GM15510 (cell line): ENCODE data around the gene VILL.

ENCODE experiments used
- POLR2A ChIP-seq: IDR thresholded peaks from 3 replicates; pipeline ENCODE4 v1.6.1; 2011; ENCODE audit warnings: borderline replicate concordance; ENCODE audit not compliant: insufficient read length; ENCODE audit errors: extremely low read depth

Gene VILL

DNA sequence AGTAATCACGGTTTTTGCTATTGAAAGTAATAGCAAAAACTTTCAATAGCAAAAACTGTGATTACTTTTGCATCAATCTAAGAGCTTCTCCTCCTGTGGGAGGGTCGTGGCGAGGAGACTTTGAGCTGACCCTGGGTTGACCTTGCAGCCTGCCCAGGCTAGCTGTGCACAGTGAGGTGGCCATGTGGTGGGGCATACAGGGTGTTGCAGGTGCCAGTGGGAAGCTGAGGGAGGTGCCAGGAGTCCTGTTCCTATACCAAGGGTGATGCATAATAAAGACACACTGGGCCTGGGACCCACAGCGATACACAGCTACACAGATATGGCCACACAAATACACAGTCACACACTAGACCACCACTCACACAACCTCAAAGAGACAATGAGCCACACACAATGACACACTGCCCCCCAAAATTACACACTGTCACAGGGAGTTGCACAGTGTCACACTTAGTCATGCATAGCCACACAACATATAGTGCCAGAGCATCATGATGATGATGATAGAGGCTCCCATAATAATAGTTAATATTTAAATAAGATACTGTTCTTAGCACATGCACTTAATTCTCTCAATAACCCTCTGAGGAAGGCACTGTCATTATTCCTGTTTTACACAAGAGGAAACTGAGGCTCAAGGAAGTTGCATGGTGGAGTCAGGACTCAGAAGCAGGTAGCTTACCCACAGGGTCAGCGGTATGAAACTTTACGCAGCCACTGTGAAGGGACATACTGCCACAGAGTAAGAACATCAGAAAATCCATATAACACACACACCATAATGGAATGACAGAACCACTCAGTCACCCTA is 32.5 kb downstream of the VILL start:
- no peak for TF ChIP-seq POLR2A

DNA sequence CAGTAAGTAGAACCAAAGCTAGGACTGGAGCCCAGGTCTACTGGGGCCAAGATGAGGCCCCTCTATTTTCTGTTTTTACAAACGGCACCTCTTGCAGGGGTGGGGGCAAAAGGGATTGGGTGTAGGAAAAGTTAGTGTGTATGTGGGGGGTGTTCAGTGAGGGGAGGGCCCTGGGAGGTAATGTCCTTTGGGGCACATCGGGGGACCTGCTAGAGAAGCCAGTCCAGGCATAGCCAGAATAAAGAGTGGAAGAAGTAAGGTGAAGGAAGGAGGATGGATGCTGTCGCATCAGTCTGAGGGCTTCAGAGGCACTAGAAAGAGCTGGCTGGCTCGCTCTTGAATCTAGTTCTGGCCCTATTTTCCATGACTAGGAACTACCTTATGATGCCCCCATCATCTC is 36.3 kb downstream of the VILL start:
- TF ChIP-seq POLR2A: no peak

DNA sequence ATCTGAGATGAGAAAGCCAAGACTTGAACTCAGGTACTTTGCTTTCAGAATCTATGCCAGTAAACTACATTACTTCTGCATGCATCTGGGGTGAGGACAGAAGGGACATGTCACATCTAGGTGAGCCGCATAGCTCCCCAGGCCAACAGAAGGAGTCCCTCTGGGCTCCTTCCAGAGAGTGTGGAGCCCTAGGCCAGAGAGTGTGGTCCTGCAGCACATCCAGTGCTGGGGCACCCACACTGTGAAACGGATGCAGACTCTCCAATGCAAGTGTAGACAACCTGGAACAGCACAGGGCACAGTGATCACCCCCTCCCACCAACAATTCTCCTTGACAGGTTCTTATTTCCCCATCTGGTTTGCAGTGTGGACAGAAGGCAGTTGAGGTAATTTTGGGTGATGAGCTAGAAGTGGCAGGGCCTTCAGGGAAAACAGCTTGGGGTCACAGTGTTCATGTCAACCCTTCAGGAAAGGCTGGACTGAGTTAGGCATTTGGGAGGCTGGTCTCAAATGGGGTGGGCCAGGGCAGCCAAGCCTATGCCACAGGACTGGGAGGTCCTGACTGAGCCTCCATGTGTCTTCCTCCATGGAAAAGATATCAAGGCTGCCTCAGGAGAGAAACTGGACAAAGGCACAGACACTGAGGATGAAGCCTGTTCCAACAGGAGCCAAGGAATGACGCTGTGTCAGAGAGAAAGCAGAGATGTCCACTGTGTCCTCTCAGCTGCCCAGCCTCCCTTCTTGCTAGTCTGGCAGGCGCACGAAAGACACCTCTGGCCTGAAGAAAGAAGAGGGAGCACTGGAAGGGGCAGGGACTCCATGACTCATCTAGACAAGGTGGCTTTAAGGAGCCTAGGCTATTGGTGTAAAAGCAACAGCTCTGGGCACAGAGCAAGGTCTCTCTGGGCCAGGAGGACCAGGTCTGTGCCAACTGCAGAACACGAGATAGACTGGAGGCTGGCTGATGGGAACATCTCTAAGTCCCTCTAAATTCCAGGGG is 37.2 kb downstream of the VILL start:
- no peak for TF ChIP-seq POLR2A

DNA sequence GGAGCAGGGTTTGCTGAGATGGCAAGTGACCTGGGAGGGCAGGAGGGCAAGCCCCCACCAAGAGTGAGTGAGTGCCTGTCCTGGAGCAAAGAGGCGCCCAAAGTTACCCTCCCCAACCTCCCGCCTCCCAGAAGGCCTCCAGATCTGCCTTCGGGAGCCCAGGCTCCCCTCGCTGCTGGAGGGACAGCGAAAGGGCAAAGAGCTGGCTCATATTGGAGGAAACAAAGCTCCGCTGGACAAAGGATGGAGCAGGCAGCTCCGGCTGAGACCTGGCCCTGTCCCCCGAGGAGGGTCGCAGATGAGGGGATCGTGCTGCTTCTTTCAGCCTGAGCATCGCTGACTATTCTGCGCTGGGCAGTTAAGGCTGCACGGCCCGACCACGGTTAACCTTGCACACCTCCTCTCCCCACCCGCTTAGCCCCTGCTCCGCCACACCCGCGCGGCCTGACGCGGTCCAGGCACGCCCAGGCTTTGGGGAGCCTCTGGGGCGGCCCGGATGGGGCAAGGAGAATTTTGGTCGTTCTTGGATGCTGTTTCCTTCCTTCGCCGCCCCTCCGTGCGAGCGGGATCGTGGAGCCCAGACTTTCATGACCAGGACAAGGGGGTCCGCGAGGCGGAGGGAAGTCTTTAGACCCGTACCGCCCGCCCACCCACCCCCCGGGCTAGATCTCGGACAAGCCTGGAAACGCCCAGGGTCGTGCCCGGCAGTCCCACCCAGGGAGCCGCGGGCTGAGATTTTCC is 38.2 kb downstream of the VILL start:
- no peak for TF ChIP-seq POLR2A

DNA sequence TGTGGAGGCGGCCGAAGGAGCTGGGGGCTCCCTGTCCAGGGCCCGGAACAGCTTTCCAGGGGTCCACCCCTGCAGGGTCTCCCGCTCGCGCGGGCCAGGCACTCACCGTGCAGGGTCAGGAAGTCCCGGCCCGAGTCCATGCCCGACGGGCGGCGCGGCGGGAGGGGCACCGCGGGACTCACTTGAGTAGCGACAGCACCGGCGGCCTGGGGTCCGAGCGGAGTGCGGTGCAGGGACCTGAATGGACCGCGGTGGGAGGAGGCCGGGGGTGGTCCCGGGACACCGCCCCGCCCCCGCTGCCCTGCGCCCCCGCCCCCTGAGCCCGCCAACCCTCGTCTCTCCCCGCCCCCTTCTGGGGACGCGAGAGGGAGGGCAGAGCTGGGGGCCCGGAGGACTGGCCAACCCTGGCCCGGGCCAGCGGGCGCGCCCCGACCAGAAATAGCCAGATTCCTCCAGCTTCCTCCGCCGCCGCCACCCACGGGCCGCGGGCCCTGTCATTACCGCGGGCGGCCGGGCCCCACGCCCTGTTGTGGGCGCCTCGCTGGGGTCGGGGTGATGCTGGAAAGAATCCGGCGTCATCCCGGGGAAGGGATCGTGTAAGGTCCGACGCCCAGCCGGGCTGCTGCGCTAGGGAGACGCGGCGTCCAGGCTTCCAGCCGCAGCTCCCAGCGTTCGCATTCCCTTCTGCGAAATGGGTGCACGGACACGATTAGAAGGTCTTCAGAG is 39.0 kb downstream of the VILL start, which contains the start of gene PLCD1:
Gene PLCD1 (minus strand): TSS at position 243 of the 726 bp plus-strand sequence. CDS start 103 bp downstream, at position 140.
- no peak for TF ChIP-seq POLR2A

DNA sequence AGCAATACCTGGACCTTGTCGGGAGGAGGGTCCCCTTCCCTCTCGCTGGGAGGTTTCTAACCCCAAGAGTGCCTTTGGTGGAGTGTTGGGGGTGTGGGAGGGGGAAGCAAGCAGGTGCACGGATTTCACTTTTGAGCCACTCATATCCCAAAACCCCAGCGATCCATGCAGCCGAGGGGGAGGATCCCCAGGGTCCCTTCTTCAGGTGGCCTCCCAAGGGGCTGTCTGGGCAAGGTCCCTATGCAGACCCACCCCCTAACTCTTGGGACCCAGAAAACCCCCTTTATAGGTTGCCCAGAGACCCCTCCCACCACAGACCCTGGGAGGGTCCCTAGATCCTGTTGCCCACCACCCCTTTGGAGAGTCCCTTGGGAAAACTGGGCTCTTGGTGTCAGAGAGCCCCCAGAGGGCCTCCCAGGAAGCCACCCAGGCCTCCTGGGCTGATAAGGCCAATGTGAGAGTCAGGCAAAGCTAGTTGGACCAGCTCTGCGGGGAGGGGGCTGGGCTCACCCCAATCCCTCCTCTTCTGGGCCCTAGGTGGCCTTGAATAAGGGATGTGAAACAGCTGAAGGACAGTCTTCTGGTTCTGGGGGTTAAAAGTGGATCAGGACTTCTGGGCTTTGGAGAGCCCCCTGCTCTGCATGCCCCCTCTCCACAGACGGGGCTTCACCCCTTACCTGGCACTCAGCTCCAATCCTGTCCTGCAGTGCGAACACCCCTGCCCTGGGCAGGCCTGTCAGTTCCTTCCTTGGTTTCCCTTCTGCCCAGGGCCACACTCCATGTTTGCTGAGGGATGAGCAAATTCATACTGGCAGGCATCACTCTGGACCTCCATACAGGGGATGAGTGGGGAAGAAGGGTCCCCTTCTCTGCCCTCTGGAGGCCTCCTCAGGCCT is 39.8 kb downstream of the VILL start:
- TF ChIP-seq POLR2A: no peak

DNA sequence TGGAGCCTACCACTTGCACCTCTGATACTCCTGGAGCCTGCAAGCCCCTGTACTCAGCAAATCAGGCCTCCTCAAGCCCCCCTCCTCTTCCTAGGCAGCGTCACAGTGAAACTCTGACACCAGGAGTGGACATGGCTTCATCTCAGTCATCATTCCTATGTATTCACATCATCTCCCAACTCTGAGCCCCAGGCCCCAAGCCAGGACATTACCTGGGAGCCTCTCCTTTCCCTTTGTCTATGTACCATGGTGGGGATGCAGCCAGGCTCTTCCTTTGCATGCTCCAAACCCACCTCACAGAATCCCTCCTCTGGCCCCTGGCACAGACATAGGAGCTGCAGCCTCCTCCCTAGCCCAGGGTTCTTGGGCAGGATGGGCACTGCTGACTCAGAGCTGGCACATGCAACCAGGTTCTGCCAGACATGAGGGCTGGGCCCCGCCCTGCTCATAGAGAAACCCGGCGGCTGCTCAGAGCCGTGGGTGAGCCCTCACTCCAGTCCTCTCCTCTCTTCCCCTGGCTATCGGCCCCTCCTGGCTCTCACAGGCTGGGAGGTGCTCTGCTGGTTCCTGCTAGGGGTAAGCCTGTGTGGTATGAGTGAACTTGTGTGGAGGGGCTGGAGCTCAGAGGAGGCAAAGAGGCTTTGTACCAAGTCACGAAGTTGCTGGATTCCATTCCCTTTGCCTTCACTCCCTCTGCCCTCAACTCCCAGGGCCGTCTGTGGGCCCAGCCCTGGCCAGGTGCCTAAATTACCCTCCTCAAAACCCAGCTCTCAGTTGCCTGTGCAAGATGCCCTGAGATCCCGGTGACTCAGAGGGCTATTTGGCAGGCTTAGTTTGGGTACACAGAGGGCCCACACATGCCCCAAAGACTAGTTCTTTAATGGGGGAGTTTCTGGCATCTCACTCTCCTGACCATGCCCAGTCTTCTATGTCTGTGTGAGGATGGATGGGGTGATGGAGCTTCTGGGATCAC is 40.7 kb downstream of the VILL start:
- TF ChIP-seq POLR2A: no peak

DNA sequence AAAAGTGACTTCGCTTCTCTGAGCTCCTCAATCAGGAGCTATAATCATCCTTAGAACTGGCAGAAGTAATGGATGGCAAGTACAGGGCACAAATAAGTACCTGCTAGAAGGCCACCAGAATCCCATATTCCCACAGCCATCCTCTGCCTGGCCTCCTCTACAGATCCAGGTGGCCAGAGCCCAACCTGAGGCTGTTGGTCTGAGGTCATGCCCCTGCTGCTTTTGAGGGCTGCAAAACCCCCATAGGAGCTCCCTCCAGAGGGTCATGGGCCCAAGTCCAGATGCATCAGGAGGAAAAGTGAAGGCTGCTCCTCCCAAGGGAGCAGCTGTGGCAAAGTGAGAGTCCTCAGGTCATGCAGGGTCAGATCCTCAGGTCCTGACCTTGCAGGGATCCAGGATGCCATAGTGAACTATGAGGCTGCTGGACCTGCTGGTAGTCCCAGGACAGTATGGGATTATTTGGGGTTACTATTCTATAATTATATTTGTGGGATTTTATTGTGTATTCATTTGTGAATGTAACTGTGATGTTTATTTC is 41.8 kb downstream of the VILL start:
- no peak for TF ChIP-seq POLR2A

DNA sequence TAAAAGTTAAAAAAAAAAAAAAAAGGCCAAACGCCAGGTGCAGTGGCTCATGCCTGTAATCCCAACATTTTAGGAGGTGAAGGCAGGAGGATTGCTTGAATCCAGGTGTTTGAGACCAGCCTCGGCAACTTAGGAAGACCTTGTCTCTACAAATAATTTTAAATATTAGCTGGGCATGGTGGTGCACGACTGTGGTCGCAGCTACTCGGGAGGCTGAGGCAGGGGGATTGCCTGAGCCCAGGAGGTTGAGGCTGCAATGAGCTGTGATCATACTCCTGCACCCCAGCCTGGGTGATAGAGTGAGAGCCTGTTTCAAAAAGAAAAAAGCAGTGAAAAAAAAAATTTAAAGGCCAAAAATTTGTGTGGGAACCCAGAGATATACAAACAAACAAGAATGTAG is 45.7 kb downstream of the VILL start:
- no peak for TF ChIP-seq POLR2A

DNA sequence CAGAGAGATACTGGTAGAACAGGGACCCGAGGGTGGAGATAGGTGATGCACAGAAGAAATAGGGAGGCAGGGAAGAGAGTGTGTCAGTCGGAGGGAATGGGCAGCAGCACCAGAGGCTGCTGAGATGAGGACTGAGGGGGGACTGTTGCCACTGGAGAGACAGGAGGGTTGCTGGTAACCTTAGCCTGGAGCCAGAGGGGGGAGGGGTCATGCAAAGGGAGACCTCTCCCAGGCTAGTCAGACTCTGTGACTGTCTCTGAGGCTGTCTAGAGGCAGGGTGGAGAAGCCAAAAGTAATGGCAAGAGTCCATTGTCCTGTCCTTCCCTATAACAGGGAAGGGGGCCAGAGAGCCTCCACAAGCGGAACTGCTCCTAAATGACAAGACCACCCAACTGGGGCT is 46.3 kb downstream of the VILL start:
- TF ChIP-seq POLR2A: no peak

DNA sequence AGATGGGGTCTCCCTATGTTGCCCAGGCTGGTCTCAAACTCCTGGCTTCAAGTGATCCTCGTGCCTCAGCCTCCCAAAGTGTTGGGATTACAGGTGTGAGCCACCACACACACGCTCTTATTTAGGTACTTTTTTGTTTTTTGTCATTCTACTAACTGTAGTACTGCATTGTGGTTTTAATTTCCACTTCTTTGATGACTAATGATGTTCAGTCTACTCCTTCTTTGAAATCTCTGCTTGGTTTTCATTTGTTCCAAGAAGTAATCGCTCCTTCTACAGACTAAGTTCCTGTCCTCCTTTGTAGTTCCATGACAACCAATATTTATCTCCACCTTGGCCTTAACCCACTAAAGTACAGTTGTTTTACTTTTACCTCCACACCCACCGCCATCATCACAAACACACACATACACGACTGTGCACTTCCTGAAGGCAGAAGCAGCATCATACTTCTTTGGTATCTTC is 47.9 kb downstream of the VILL start:
- TF ChIP-seq POLR2A: no peak
